Spleen (tissue), 7 donors: ENCODE data around the gene PTMS.

ENCODE experiments used
- POLR2AphosphoS5 ChIP-seq, 3 donors: sonication (generic); formaldehyde crosslinking; IDR thresholded peaks; one replicate each; pipeline ENCODE4 v1.5.1; 2017; ENCODE audit warnings: antibody characterized with exemption in 3 of 3
- TF ChIP-seq, protein P1 (sequence below), 11 experiments: fragments of 200-600 bp in 7 of 11; fragments of 450-650 bp in 4 of 11; sonication (generic) in 4 of 11; IDR thresholded peaks in 8 of 11; conservative IDR thresholded peaks in 3 of 11; 1 replicate in 7 of 11; 2 replicates in 4 of 11; pipeline versions ENCODE4 v1.4.0 to v1.8.0; 2016 to 2021; ENCODE audit warnings: antibody characterized with exemption in 11 of 11, inconsistent platforms in 4 of 11, mild to moderate bottlenecking in 1 of 11
- donor health status: DM: no; HTN: no; CAD: no; lungs with moderate emphysema.
- donor health status: DM: no; HTN: no; CAD: no.
- donor health status: DM: no; HTN: no; CAD: no.

- no peak for TF ChIP-seq POLR2AphosphoS5 (IDR thresholded peaks at IDR 0.05)
- TF ChIP-seq, protein P1, sequence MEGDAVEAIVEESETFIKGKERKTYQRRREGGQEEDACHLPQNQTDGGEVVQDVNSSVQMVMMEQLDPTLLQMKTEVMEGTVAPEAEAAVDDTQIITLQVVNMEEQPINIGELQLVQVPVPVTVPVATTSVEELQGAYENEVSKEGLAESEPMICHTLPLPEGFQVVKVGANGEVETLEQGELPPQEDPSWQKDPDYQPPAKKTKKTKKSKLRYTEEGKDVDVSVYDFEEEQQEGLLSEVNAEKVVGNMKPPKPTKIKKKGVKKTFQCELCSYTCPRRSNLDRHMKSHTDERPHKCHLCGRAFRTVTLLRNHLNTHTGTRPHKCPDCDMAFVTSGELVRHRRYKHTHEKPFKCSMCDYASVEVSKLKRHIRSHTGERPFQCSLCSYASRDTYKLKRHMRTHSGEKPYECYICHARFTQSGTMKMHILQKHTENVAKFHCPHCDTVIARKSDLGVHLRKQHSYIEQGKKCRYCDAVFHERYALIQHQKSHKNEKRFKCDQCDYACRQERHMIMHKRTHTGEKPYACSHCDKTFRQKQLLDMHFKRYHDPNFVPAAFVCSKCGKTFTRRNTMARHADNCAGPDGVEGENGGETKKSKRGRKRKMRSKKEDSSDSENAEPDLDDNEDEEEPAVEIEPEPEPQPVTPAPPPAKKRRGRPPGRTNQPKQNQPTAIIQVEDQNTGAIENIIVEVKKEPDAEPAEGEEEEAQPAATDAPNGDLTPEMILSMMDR (IDR thresholded peaks at IDR 0.05 in 8 of 11, conservative IDR thresholded peaks at IDR 0.05 in 3 of 11): no peak
Measured at GRCh38 chr12:6777386-6777785, 11.2 kb downstream of the PTMS start.
